ENCODE measurements around the gene PSMG4. TPM values are rescaled to one million over a fixed set of nuclear protein-coding genes. Genes with fewer than 3 reads are reported as not detected.
A peak's percentile ranks its signal among the peaks of the same experiment; 100 is the strongest.

The PSMG4 gene
- total RNA-seq, 2 experiments from 2014 or later: 50.2 to 53.9 TPM

GRCh38 chr6:3250231-3250675 lies 8.5 kb upstream of the PSMG4 start:
- intact Hi-C loops (cut with micrococcal nuclease): loop anchor here (2.0 kb wide), 1 partner anchor 123 kb away; no protein-coding TSS in a partner anchor
- ATAC-seq (no peak), DNase-seq (no peak)
- Mint-ChIP-seq H3K9me3 (peaks cover 3% of the 10 kb centered on the region), H3K27ac (no peak overlapping the region), H3K27me3 (peaks cover 32% of the 10 kb centered on the region), H3K4me1 (ENCODE audit: low read depth) (peaks cover 2% of the 10 kb centered on the region), H3K4me3 (no peak overlapping the region), H3K36me3 (ENCODE audit: low read depth) (no peaks in the 10 kb centered on the region)
- POLR2A ChIA-PET: no interaction called here
- TF ChIP-seq CTCF (IDR thresholded peaks at IDR 0.05): no peak
- CTCF ChIA-PET: interaction anchor here (1.2 to 5.4 kb wide), 14 partner anchors 10 to 137 kb away, joined by 3 to 92 read pairs (median 9); no protein-coding TSS in a partner anchor

GRCh38 chr6:3251462-3252314 lies 7.1 kb upstream of the PSMG4 start:
- Mint-ChIP-seq H3K4me3 (no peak overlapping the region), H3K27ac (no peak overlapping the region), H3K4me1 (ENCODE audit: low read depth) (peaks cover 2% of the 10 kb centered on the region), H3K9me3 (peaks cover 3% of the 10 kb centered on the region), H3K27me3 (peaks cover 30% of the 10 kb centered on the region), H3K36me3 (ENCODE audit: low read depth) (no peaks in the 10 kb centered on the region)
- DNase-seq (peak; percentile 82), ATAC-seq (peak; percentile 97)
- ChIA-PET POLR2A (interaction anchor here (1.1 to 1.4 kb wide), 3 partner anchors 8 to 133 kb away, joined by 3 to 5 read pairs (median 3); partner anchors contain the start of gene BPHL), CTCF (interaction anchor here (0.7 to 5.4 kb wide), 47 partner anchors 8 to 252 kb away, joined by 3 to 92 read pairs (median 4); partner anchors contain the start of gene NQO2)
- intact Hi-C loops (cut with micrococcal nuclease): loop anchor here (2.0 kb wide), 1 partner anchor 125 kb away; no protein-coding TSS in a partner anchor
- TF ChIP-seq CTCF (IDR thresholded peaks at IDR 0.05): peak; percentile 99

- no peak for DNase-seq
- H3K4me1 Mint-ChIP-seq (ENCODE audit: low read depth): peaks cover 2% of the 10 kb centered on the region
- peaks cover 3% of the 10 kb centered on the region for H3K9me3 Mint-ChIP-seq
- no peak for TF ChIP-seq CTCF (IDR thresholded peaks at IDR 0.05)
- ChIA-PET CTCF (interaction anchor here (0.5 to 5.4 kb wide), 20 partner anchors 10 to 188 kb away, joined by 3 to 92 read pairs (median 8); no protein-coding TSS in a partner anchor), POLR2A (interaction anchor here (1.4 kb wide), 1 partner anchor 9 kb away, joined by 3 read pairs; no protein-coding TSS in a partner anchor)
- peaks cover 32% of the 10 kb centered on the region for H3K27me3 Mint-ChIP-seq
- intact Hi-C loops (cut with micrococcal nuclease): no loop called here
- no peak overlapping the region for H3K27ac Mint-ChIP-seq
- ATAC-seq: no peak
- no peak overlapping the region for H3K4me3 Mint-ChIP-seq
- H3K36me3 Mint-ChIP-seq (ENCODE audit: low read depth): no peaks in the 10 kb centered on the region
These were observed 6.4 kb upstream of the PSMG4 start for GRCh38 chr6:3252369-3252768.

- ChIA-PET CTCF (interaction anchor here (0.5 to 2.5 kb wide), 6 partner anchors 29 to 189 kb away, joined by 3 to 16 read pairs (median 4); no protein-coding TSS in a partner anchor), POLR2A (no interaction called here)
- intact Hi-C loops (cut with micrococcal nuclease): no loop called here
- Mint-ChIP-seq H3K27me3 (peaks cover 27% of the 10 kb centered on the region), H3K27ac (no peak overlapping the region), H3K36me3 (ENCODE audit: low read depth) (no peaks in the 10 kb centered on the region), H3K4me1 (ENCODE audit: low read depth) (peaks cover 2% of the 10 kb centered on the region), H3K9me3 (peaks cover 3% of the 10 kb centered on the region), H3K4me3 (no peak overlapping the region)
- no peak for DNase-seq
- TF ChIP-seq CTCF (IDR thresholded peaks at IDR 0.05): no peak
- no peak for ATAC-seq
These were observed 5.7 kb upstream of the PSMG4 start for GRCh38 chr6:3252861-3253596.

All from activated CD8-positive, alpha-beta T cell treated with anti-CD3 and anti-CD28 coated beads for 36 hours (primary cell).